Stimulated activated CD8-positive, alpha-beta memory T cell treated with anti-CD3 and anti-CD28 coated beads, Interleukin-15, amount 100 ng/mL, for 48 hours (primary cell): Measurements from ENCODE around the gene IL1RL1.

Experiments
- DNase-seq, 2 donors: peaks; one replicate each; pipeline ENCODE4 v3.0.0-alpha.2; 2020; ENCODE audit warnings: low read depth in 2 of 2

The IL1RL1 gene

DNA sequence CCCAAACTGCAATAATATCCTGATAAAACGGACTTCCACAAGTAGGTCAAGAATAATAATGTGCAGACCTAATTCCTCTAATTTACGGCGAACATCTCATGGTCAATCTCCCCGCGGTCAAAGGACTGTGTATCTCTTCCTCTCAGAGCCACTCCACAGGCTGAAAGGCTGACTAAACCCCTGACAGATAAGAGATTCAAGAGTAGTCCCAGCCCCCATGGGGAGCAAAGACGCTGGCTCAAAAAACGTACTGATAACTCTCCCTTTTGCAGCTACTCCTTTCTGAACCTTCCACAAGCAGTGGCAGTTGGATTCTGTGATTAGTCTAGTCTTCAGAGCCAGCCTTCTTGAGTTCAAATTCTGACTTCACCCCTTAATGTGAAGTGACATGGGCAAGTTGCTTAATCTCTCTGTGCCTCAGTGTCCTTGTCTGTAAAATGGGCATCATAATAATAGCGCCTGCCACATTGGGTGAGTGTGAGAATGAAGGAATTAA is 24.6 kb downstream of the IL1RL1 start:
- DNase-seq: no peak

DNA sequence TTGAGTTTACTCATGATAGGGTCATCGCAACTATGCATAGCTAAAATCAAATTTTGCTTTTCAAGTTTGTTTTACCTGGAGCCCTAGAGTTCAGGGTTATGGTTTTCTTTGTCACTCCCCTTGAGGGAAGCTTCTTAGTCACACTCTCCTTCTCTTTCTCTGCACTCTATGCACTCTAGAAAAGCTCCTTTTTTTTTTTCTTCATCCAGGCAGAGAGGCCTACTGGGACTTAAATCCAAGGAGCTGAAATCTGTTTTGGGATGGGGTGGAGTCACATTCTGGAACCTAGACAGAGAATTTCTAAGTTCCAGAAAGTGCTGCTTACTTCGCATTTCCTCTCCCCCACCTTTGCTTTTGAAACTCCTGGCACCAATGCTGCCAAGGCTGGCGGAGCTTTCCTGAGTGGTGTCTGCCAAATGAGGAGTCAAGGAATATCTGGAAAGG is 25.2 kb downstream of the IL1RL1 start:
- no peak for DNase-seq

DNA sequence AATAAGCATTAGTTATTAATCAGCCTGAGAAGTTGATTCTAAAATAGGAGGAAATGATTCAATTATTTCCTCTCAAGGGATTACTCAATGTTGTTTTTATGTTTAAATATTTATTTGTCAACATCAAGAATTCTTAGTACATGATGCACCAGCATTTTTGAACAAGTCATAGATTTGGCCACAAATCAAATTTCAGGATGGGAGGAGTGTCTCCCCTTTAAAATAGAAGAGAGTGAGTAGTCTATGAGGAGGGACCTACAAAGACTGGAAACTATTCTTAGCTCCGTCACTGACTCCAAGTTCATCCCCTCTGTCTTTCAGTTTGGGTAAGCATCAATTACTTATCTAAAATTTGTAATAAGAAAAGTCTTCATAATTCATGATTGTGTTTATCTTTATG is 25.6 kb downstream of the IL1RL1 start:
- no peak for DNase-seq

DNA sequence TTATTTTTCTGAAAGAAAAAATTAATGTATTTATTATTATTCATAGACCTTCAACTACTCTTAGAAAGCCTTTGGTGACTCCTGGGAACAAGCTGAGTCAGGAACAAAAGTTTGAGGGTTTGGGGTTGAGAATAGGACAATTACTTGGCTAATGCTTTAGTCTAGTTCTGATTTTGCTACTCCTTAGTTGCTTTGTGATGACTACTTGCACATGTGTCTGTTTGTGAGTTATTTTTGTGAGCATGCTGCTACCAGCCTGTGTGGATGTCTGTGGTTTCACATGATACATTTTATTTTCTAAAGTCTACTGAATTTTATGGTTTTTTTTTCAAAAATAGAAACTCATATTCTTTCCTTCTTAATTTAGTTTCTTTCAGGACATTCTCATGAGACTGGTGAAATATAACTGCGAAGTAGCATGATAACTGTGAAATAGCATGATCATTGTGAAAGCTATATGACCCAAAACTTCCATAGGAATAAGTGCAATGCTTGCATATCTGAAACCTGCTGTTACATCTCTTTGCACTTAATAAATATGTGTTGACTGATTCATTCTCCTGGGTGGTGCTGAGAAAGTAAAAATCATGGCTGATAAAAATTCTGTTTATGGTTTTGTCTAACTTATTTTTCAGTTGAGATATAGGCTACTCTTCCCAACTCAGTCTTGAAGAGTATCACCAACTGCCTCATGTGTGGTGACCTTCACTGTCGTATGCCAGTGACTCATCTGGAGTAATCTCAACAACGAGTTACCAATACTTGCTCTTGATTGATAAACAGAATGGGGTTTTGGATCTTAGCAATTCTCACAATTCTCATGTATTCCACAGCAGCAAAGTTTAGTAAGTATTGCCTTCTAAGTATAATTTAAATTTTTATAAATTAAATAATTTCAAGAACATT is 26.4 kb downstream of the IL1RL1 start:
- no peak for DNase-seq

DNA sequence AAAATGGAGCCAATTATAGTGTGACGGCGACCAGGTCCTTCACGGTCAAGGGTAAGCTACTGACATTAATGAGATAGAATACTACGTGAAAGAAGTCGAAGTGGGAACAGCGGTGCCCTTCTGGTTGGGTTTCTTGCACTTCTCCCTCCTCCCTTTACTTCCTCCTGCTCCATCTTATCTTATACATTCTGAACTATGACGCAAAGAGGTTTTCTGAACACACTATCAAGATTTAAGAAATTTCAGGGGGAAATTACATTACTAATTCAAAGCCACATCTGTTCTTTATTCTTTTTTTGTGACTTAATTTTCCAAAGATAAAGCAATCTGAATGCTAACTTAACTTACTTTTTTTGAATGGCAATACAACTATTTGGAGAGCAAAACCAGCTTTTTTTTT is 29.4 kb downstream of the IL1RL1 start:
- DNase-seq: no peak

DNA sequence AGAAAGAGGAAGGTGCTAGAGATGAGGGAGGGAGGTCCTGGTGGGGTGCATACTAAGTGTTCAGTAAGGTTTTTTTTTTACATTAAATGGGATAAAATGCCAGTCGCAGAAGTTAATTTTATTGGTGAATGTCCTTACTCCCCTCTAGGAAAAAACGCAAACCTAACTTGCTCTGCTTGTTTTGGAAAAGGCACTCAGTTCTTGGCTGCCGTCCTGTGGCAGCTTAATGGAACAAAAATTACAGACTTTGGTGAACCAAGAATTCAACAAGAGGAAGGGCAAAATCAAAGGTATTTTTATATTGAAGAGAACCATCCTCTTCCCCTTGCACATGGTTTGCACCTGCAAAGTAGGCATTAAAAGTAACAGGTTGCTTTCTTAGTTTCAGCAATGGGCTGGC is 31.5 kb downstream of the IL1RL1 start:
- no peak for DNase-seq

DNA sequence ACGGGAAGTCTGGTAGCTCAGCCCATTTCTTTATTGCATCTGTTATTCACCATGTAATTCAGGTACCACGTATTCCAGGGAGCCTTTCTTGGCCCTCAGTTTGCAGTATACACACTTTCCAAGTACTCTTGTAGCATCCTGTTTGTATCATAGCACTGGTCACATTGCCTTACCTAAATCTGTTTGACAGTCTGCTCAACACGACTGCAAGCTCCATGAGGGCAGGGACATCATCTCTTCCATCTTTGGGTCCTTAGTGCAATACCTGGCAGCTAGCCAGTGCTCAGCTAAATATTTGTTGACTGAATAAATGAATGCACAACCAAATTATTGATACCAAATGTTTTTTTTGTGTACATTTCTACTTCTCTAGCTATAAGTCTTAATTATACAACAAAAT is 33.0 kb downstream of the IL1RL1 start:
- DNase-seq: no peak

DNA sequence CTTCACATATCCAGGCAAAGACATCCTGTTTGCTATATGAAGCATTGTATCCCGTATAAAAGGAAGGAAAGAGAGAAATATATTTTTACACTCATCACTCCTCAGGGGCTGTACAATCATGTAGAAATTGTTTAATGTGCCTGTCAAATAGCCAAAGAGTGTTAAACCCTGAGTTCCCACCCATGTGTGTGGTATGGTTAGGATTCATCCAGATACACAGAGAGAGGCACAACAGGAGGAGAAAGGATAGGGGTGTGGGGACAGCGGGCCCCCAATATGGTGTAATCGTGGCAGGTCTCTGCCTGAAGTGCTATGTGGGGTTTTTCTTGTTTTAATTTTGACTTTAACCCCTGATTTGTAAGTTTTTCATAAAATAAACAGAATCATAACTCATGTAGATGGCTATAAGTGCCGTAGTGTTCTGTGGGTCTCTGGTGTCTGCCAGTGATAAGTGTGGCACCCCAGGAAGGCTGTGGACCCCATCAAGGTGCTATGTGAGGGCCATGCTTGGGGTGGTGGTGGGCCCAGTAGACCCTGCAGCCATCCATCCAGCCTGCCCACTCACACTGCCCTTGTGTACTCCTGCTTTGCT is 34.1 kb downstream of the IL1RL1 start:
- no peak for DNase-seq

DNA sequence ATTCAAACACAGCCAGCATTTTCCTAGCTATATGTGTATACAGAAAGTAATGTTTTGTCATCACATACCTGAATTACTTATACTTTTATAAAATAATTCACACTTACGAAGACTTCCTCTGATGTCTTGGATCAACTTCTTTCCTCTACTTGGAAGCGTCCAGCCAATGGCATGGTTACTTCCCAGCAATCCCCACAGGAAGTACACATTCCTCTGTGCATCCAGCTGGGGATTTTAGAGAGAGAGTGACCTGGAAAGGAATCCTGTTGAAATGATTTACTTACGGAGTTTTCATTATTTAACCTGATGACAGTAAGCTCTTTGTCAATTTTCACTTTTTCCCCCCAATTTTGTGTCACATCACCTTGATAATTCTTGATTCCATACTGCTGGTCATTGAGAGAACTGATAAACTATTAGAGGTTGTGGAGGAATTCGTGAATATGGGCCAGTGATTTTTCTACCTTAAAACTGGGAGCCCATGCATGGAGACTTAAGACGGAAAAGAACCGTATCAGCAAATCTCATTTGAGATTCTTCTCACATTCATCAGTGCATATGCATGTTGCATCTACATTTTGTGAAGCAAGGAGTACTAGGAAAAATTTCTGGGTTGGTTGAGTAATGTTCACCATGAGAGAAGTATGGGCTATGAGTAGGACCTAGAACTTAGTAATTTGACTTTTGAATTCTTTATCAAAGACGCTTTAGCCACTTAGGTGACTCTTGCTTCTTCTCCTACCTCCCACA is 35.2 kb downstream of the IL1RL1 start:
- DNase-seq: no peak

DNA sequence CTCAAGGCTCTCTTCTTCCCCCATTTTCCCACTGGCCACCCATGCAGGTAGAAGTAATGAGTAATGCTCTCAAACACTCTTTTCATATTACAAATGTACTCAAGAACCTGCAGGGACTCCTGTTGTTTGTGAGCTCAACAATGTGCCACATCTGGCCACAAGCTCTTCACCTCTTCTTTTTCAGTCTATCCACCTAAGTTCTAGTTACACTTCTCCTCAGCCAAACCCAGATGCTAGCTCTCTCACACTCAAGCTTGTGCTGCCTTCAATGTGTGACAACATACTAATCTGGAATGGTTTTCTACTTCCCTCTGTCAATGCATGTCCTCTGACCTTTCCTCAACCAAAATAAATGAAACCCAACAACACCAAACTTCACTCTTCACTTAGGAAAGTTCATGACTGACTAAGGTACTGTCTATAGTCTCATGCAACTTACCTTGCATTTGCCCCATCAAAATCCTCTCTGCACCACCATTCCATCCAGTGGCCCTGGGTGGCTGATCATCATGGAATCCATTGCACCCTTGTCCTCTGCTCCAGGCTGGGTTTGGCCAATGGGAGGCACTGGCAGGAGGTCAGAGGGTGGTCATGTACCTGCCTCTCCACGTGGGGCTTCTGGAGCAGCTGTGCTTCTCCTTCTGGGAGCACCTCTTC is 38.9 kb downstream of the IL1RL1 start:
- no peak for DNase-seq

DNA sequence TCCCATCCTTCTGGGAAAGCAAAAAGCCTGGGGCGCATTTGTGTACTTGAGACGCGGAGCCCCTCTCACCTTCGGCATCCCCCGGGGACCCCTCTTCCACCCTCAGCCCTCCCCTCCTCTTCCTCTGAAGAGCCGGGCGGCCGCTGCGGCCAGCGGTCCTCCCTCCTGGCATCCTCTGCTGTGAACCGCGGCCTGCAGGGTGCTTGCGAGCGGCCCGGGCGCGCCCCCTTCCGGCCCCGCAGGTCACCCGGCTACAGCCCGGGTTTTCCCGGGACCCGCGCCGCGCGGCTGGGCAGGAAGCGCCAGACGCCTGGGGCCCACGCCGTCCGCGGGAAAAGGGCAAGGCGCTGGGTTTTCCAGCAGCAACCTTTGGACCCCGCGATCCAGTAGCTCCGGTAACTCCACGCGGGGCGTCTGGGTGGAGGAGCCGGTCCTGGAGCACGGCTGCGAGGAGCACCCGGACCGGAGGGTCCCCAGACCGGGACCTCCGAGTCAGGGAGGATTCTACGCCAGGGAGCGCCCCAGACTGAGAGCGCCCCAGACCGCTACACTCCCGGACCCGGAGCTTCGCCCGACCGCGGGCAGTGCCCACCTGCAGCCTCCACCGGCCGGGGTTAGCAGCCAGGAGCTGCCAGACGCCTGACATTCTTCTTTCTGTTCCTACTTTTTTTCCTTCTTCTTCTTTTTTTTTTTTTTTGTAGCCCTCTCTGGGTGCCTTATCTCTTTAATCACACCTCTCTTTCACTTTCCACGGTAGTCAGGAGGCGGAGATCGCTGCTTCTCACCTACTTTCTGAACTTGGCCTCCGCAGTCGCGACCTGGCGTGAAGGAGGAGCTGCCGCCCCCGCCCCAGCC is 44.4 kb downstream of the IL1RL1 start, which contains the start of gene IL18R1:
Gene IL18R1, plus strand, starts transcription at position 271 of the 855 bp plus-strand sequence. CDS start 6,865 bp downstream, outside the sequence.
- peak; percentile 68 to 76 for DNase-seq

DNA sequence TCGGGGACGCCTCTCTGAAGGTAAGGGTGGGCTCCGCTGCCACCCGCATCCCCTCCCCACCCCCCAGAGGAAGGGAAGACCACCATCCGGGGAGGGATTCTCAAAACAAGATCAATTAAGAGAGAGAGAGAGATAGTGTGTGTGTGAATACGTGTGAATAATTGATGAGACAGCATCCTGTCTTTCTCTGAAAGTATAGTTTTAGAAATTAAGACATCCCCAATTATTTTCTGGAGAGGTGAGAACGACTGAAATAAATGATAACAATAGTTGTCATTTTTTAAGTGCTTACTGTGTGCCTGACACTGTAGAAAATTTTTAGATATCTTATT is 45.0 kb downstream of the IL1RL1 start:
- DNase-seq: no peak

DNA sequence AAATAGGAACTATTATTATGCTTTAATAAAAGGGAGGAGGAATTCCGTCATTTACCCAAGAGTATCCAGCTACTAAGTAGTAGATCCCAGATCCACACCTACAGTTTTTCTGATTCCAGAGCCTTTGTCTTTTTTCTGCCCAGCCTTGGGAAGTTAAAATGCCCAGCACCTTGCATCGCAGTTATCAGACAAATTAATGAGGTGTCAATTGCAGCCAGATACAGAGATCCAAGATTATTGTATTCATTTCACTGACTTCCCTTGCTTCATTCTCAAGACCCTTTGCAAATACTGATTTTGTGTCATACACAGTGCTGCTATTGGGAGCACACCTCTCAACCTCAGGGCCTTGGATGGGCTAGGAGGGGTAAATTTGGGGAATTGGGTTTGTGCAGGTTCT is 45.4 kb downstream of the IL1RL1 start:
- DNase-seq: no peak

DNA sequence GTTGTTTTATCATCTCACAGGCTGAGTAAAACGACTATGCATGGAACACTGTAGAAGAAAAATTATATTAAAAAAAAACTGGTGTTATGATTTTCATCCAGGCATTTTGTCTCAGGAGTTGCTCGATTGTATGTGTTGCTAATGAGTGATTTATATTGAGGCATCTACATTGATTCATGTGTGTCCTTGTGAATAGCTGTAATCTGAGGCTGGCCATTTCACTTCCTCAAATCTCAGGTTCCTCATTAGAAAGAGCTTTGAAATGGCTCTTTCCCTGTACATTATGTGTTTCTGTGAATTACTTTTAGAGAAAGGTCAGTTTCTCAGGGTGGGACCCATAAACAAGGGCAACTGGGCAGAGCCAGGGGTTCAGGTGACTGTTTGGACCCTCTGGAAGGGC is 46.6 kb downstream of the IL1RL1 start:
- DNase-seq: no peak

DNA sequence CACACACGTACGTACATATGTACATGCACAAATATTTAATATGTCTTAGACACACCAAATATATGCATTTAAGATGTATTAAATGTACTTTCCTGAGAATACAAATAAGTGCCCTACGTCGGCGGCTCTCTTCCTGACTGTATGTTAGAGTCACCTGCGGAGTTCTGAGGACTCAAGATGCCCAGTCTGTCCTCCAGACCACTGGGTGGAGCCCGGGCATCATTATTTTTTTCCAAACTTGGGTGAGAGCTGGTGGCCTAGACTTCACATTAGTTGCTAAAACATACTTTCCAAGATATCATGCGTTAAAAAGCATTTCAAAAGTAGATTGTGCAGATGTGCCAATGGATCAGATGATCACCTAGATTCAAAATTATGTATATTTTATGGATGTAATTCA is 47.1 kb downstream of the IL1RL1 start:
- no peak for DNase-seq

DNA sequence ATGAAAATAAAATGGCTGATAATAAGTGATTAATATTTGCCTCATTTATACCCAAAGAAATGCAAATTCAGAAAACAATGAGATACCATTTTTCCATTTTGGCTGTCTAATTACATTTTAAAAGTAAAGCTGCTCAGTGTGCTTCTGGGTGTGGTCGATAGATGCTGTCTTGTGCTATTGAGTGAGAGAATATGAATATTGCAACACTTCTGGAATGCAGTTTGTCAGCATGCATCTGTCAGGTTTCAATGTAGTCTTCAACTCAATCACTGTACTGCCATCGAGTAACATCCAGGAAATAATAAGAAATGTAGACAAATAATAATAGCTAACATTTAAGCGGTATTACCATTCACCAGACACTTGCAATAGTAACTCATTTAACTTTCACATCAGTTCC is 48.2 kb downstream of the IL1RL1 start:
- no peak for DNase-seq

DNA sequence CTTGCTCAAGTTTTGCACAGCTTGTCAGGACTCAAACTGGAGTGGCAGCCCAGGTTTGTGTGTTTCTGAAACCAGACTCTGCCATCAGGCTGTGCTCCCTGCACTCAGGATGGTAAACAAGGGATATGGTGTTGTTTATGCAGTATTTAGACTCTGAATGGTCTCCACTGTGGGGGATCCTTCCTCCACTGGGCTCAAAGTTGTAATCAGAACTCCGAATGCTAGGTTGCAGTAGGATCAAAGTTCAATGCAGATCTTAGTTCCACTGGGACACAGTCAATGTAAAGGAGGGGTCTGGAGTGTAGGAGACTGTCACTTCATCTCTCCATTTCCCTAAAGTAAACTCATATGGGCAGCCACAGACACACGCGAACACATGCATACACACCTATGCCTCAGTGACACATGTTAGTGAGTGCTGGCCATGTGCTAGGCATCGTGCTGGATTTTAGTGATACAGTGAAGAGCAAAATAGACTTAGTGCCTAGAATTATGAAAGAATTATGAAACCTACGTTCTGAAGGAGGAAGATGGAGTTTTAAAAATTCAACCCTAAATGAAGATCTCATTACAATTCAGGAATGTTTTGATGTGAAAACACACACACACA is 50.4 kb downstream of the IL1RL1 start:
- no peak for DNase-seq

DNA sequence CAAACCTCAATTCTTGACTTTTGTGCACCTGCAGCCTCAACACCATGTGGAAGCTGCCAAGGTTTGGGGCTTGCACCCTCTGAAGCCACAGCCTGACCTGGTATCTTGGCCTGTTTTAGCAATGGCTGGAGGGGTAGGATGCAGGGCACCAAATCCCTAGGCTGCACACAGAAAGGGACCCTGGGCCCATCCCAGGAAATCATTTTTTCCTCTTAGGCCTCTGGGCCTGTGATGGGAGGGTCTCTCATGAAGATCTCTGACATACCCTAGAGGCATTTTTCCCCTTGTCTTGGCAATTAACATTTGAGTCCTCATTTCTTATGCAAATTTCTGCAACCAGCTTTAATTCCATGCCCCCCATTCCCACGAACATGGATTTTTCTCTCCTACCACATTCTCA is 54.4 kb downstream of the IL1RL1 start:
- DNase-seq: no peak

DNA sequence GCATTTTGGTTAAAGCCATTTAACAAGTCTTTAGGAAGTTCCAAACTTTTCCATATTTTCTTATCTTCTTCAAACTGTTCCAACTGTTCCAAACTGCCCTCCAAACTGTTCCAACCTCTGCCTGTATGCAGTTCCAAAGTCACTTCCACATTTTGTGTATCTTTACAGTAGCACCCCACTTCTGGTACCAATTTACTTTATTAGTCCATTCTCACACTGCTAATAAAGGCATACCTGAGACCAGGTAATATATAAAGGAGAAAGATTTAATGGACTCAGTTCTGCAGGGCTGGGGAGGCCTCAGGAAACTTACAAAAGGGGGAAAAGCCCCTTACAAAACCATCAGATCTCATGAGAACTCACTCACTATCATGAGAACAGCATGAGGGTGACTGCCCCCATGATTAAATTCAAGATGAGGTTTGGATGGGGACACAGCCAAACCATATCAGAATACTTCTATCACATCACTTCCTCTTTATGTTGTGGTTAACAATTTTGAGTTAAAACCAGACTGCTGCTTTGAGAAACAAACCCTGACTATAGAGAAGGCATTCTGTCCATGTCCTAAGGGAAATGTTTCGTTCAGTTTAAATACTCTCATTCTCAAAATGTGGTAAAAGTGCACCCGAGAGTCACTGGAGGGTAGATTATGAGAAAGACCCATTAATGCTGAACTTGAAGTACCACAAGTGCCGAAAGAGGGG is 55.2 kb downstream of the IL1RL1 start:
- peak in 1 of 2 donors; percentile 10 for DNase-seq
